HG02763 (cell line): ENCODE results near the gene EIF1AD.

Experiments used
- ATAC-seq: cut with Tn5 transposase; IDR thresholded peaks from one replicate; pipeline ENCODE4 v1.9.1; 2021; ENCODE audit warnings: mild to moderate bottlenecking, moderate library complexity; ENCODE audit not compliant: unreplicated experiment

The EIF1AD gene

DNA sequence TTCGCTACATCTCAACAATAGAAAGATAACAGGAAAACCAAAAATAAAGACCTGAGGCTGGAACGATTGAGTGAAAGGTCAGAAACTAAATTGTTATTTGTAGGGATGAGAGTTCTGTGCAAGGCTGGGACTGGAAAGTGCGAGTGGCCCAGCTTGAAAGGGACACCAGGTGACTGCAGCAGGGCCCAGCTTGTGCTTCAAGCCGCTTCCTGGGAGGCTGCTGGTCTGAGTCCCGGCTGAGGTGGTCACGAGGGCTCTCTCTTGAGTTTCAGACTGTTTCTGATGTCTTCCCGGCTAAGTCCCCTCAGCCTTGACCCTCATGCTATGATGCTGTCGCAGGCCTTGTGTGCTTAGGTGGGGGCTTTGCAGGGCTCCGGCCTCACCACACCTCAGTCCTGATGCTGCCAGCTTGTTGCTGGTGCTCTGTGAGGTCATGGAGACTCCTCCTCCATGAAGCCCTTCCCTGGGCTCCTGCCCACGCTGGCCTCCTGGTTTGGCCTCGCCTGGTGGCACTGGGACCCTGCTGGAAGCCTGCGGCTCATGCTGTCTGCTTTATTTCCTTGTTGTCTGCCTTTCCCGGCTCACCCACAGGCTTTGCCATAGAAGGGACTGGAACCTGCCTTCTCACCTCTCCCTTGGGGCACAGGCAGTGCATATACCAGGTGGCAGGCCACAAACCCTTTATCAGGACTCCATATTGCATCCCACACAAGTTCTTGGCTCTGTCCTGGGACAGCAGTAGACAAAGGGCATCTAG is 4.4 kb upstream of the EIF1AD start:
- ATAC-seq, result no peak

DNA sequence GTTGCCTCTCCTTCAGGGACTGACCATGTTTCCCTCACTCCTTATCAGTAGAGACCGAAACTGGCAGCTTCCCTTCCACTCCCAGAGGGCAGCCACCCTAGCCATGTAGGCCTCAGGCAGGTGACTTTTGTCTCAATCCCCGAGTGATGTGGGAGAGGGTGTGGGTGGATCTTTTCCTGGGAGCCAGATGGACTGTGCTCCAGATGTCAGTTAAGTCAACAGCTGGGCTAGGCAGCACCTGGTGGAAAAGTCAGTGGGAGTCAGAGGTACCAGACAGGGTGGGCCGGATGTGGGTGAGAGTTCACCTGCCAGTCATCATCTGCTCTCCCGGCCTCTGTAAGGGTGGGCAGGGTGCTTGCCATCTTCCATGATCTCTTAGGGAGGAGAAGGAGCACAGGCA is 2.2 kb upstream of the EIF1AD start:
- ATAC-seq, result no peak

DNA sequence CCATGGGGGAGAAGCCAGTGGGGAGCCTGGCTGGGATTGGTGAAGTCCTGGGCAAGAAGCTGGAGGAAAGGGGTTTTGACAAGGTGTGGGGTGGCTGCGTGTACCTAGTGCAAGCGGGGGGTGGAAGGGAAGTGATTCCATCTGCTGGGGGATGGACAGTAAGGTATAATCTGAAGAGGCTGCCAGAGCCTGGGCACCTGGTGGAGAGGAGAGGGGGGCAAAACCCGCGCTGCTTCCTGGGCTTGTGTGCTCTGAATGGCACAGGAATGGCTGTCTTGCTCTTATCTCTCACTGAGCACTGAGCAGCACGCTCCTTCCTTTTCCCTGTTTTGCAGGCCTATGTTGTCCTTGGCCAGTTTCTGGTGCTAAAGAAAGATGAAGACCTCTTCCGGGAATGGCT is 1.3 kb upstream of the EIF1AD start:
- no peak for ATAC-seq

DNA sequence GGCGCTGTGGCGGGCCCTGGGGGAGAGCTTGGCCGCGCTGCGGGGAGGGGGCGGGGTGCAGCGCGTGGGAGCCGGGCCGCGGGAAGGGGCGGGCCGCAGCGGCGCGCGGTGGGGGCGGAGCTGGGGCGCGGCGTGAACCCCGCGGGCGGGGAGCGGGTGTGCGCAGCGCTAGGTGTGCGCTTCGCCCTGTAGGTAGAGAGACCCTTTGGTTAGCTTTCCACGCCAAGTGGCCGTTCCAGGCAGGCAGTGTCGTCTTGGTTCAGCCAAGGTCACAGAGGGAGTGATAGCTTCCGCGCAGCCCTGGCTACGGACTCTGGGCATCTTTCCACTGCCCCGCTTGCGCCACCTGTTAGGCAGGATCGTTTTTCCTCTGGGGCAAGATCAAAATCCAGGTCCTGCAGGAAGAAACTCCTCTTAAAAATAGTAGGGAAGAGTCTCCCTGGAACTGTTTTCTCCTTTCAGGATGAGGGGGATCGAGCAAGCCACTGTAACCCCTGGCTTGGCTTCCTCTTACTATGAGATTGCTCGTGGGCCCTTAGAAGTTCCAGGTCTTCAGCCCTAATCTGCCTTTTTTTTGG is 780 bp upstream of the EIF1AD start:
- peak; percentile 48 for ATAC-seq

DNA sequence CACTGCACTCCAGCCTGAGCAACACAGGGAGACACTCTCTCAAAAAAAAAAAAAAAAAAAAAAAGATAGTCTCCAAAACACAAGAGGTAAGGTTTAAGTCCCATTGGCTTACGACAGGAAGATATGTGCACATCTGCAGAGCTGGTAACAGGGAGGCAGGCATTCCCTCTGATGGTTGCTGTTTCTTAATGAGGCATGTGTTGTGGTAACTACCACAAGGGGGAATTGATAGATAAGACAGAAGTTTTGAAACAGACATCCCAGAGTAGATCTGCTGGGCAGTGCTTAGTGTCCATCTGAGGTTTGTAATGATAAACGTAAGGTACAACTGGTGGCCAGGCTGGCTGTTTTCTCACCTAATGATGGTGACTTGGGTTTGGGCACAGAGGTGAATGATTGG is 4.7 kb downstream of the EIF1AD start:
- no peak for ATAC-seq

DNA sequence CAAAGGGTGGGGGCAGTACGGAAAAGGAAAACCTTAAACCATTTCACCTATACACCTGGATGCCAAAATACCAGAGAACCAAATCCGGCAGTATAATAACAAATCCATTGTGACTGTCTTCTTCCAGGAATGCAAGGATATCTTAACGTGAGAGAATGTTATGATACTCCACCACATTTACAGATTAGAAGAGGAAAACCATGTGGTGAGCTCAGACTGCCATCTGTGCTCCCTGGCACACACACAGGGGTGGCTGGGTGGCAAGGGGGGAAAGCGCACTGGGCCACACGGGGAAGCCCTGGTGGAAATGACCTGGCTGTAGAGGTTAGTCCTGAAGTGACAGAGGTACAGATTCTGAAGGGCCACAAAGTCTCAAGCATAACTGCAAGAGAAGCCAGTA is 9.9 kb downstream of the EIF1AD start:
- ATAC-seq, result no peak

DNA sequence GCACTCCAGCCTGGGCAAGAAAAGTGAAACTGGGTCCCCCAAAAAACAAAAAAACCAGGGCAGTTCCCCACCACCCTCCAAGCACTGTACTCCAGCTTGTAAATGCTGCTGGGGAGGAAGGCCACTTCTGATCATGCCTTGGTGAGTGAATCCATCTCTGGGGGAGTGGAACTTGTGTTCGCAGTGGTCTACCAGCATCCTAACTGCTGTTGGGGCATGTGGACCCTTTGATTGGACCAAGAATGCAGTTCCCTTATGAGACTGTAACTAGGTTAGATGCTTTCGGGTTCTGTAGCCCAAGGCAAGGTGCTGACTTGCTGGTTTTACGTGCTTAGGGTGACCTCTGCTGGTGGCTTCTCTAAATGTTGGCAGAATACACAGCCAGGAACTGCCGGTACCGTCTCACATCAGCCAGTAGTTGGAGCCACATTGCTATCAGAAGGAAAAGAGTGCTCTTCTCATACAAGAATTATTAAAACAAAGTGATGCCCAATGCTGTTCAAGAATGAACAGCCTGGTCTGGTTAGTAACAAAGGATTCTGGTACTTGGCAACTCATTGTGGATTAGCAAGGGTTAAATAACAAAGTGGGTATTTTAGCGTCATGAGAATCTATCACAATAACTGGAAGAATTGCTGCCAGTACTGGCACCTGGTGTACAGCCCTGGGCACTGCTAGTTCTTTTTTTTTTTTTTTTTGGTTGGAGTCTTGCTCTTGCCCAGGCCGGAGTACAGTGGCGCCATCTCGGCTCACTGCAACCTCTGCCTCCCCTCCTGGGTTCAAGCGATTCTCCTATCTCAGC is 13.0 kb downstream of the EIF1AD start:
- ATAC-seq, result peak; percentile 88

DNA sequence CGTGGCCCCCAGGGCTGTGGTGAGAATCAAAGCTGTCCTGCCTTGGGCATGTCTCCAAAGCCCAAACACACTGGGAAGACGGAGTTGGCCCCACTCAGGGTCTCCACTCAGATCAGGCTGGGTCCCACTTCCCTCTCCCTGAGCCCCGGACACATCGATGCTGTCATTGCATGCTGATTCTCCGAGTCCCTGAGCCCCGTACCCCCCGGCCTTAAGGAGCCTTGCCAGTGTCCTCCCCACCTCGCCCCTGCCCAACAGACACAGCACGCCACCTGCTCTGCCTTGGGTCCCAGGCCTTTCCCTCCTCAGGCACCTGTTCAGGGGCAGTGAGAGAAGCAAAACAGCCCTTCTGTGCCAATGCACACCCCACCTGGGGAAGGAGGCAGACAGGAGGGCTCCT is 14.6 kb downstream of the EIF1AD start:
- ATAC-seq, result no peak

DNA sequence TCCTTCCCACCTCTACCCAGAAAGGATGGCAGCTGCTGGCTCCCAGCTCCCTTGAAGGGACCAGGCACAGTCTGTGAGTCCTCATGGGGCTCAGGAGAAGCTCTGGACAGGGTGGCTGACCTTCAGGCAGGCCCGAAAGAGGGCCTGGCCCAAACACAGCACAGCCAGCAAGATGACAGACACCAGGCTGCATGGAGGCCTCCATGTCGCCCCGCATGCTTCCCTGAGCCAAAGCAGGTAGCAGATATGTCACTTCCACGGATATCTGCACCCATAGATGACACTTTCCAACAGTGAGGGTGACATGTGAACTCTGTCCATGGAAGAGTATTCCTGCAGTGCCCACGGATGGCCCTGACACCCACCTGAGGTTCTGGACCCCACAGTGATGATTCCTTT is 18.4 kb downstream of the EIF1AD start:
- ATAC-seq, result no peak

DNA sequence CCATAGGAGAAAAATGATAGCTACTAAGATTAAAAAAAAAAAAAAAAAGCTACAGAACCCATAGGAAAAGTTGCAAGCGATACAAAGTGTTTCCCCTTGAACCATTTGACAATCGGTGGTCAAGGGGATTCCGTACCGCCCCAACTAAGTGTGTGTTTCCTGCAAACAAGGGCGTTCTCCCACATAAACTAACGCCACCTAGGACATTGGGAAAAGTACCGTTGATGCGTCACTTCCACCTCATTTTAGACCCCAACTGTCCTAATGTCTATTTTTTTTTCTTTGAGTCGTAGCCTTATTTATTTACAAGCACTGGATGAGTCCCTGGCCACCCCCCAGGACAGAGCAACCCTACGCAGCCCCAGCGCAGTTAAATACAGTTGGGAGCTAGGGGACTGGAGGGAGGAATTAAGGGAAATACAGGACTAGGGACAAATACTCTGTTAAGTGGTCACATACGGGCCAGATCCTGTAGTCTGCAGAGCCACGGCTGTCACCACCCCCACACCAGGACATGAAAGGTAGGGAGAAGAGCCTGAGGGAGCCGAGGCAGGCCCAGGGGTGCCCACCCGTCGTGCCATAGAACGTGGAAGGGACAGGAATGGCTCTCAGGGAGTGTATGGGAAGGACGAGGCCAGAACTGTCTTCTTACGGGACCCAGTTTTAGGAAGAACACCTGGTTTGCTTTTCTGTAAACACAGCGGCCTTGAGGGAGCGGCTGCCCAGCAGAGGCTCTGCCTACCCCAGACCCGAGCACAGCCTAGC is 19.0 kb downstream of the EIF1AD start:
- ATAC-seq, result no peak

DNA sequence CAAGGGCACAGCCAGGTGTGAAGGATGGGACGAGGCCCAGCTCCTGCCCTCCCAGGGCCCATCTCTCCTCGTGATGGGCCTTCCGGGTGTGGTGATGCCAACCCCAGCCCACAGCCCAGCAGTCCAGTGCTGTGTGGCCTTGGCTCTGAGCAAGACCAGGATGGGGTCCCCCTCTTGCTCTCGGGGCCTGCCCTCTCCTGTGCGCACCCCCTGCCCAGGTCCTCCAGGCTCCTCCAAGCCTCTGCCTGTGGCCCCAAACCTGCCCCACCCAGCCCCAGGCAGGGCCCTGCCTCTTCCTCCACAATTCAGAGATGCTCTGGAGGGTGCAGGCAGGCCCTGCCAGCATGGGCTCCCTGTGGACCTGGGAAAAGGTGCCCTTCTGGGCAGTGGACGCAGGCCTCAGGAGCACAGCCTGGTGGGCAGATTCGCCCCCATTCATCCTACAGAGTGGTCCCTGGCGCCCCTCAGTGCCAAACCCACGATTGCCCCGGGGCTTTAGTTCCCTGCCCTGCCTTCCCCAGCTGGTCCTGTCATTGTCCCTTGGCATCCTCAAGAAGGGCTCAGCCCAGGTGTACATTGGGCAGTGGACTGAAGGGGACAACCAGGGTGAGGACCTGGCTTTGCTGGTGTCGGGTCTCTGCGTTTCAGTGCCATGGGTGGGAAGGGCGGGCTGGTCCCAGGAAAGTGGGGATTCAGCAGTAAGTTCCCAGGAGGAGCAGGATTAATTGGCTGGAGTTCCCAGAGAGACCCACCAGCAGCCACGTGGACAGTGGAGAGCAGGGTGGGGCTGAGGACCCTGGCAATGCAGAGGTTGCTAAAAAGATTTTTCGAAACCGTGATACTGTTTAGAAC is 19.8 kb downstream of the EIF1AD start:
- no peak for ATAC-seq

DNA sequence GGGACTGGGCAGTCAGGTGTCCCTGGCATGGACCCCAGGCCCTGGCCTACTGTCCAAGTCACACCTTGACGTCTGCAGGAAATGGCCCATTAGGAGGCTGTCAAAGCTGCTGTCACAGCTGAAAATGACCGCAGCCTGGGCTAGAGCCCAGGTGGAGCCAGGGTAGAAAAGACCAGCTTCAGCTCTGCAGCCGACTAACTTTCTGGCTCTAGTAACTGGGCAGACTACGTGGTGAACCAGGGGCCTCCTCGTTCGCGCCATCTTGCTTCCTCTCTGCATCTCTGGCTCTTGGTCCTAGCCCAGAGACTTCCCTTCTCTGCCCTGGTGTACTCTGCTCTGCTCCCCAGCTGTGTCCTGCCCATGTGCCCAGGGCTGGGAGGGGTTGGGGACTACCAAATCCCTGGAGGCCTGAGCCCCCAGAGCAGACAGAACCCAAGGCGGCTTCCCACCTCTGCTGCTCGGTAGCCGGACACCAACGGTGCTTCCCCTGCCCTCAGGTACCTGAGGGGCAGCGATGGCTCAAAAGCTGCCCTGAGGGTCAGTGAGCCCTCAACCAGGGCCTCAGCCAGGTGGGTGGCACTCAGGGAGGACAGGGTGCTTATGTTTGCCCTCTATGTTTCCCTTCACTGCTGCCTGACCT is 20.7 kb downstream of the EIF1AD start:
- no peak for ATAC-seq

DNA sequence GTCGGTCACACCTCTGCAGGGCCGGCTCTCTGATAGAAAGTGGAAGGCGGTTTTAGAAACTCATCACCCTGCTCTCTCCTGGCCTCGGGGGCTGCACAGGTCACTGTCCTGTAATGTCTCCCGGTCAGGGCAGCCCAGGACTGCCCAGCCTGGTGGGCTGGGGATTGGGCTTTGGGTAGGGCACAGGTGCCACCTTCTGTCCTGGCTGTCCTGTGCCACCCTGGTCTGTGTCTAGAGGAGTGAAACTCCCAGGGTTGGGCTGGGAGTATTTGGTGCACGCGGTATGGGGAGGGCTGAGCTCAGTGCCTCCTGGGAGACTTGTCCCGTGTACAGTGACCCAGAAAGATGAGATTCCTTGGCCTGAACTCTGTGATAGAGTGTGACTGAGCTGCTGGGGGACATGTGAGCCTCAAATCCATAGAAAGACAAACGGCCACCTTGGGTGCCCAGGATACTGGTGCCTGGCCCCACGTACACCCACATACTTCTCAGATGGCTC is 22.6 kb downstream of the EIF1AD start:
- no peak for ATAC-seq

DNA sequence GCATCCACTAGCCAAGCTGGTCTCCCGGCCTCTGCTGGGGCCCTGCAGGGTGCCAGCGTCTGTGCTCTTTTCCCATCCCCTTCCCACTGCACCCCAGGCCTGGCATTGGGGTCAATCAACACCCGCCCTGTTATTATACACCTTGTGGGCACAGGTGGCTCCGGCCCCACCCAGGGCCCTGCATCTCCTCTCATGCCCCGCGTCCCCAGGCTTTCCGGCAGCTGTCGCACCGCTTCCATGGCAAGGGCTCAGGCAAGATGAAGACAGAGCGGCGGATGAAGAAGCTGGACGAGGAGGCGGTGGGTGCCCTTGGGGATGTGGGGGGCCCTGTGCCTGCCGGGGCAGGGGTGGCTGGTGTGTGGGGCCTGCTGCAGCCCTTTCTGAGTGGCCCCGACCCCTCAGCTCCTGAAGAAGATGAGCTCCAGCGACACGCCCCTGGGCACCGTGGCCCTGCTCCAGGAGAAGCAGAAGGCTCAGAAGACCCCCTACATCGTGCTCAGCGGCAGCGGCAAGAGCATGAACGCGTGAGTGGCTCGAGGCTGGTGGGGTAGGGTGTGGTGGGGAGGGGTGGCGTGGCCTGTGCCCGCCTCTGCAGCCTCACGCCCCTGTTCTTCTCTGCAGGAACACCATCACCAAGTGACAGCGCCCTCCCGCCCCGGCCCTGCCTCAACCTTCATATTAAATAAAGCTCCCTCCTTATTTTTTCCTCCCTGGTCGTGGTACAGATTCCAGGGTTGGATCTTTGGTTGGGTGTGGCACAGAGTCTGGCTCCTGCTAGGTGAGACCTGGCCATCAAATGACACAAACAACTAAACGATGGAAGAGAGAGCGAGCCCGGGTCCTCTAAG is 23.3 kb downstream of the EIF1AD start:
- no peak for ATAC-seq

DNA sequence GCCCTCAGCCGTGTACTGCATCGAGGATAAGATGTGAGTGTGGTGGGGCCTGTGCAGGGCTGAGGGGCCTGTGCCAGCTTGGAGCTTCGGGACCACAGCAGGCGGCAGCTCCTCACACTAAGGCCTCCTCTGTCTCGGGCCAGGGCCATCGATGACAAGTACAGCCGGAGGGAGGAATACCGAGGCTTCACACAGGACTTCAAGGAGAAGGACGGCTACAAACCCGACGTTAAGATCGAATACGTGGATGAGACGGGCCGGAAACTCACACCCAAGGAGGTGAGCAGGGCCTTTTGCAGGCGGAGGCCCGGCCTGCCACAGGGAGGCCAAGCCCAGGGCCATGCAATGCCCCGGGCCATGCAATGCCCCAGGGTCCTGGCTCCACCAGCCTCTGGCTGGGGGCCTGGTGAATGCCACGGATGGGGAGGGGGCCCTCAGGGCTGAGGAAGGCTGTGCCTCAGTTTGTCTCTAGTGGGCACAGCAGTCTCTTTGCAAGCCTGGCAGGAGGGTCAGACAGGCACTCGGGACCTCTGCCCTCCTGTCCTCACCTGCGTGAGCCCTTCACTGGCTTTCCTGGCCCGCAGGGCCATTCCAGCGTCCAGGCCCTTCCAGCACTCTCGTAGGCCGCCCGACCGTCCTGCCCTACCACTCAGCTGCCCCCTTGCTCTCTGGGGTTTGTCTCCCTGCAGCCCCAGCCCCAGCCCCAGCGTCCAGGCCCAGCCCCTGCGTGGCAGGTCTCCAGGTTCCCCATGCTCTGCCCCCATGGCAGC is 24.2 kb downstream of the EIF1AD start:
- no peak for ATAC-seq

DNA sequence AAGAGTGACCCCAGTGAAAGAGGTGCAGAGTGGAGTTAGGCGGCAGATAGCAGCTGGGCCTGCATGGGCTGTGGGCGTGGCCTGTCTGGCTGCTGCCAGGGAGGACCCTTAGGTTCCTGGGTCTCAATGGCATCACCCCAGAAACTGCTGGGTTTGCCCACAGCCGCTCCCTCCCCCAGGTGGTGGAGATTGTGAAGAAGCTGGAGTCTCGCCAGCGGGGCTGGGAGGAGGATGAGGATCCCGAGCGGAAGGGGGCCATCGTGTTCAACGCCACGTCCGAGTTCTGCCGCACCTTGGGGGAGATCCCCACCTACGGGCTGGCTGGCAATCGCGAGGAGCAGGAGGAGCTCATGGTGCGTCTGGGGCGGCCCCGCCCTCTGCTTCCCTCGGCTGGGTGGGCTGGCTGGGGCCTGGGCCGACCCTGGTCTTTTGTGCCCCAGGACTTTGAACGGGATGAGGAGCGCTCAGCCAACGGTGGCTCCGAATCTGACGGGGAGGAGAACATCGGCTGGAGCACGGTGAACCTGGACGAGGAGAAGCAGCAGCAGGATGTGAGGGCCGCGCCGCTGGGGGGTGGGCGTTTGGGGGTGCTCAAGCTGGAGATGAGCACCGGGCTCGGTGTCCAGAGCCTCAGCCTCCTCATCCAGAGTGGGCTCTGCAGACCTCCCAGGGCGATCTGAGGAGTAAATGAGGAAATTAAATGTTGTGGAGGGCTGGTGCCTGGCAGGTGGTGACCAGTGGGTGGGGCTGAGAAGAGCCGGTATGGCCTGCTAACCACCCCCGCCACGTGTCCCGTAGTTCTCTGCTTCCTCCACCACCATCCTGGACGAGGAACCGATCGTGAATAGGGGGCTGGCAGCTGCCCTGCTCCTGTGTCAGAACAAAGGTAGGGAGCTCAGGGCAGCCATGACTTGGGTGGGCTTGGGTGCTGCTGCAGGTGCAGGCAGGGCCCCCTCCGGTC is 25.5 kb downstream of the EIF1AD start:
- ATAC-seq, result no peak

DNA sequence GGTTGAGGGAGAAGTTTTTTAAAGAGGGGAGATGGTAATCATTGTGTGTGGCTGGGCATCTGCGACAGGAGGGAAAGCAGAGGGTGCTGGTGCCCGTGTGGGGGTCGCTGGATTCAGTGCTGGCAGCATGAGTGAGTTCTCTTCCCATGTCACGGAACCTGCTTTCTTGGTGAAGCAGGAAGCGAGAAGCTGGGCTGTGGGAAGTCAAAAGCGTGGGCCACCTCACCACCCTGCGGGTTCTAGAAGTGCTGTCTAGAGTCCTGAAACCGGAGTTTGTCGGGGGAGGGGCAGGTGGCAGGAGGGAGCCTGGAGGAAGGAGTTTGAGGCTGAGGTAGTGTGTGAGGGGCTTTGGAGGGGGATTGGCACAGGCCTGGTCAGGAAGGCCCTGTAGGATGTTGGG is 26.2 kb downstream of the EIF1AD start:
- ATAC-seq, result no peak
